Measurements from ENCODE around the gene GPAT2. TPM values are rescaled to one million over a fixed set of nuclear protein-coding genes. Genes with fewer than 3 reads are reported as not detected.

The GPAT2 gene
- total and polyA plus RNA-seq, 2 of the 13 experiments (the other 11 are each of a cell fraction or from before 2014, with no cell fraction given) = not detected

DNA sequence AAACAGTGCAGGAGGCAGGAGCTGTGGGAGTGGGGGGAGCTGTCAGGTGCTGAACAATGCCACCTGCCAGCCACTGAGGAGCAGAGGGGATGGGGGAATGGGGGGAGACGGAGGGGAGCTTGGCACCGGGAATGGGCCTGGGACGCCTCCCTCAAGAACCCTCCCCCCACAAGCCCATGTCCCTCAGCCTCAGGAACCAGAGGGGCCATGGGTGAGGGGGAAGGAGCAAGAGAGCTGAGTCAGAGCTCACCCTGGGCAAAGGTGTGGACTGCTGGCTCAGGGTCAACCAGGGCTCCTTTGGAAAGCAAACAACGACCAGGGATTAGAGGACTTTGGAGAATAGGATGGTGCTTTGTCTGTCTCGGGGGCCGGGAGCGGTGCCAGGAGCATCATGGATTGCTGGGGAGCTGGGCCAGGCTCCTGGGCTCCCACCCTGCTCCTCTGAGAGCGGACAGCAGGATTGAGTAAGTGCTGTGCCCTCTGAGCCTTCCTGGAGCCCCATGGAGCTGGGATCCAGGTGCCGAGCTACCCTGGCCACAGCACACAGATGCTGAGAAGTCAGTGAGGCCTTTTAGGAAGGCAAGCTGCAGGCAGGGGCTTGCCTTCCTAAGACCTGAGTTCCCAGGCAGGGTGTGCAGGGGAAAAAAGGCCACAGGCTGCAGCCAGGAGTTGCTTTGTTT, 33.3 kb upstream of the GPAT2 start (continued):
- peak; percentile 45; the same call in 1 of the 2 replicates for TF ChIP-seq ETV5 (CRISPR knock-in tag; IDR thresholded peaks at IDR 0.05; ENCODE audit: borderline replicate concordance)
- 0 out of 2 replicates have a peak, but pooled peaks have one; percentile 20 for TF ChIP-seq RAD21 (CRISPR knock-in tag; IDR thresholded peaks at IDR 0.05)
- TF ChIP-seq ZNF543 (CRISPR knock-in tag; IDR thresholded peaks at IDR 0.05) = 0 out of 2 replicates have a peak, but pooled peaks have one; percentile 38
- peak; percentile 72; the same call in 1 of the 2 replicates for TF ChIP-seq MIER3 (CRISPR knock-in tag; IDR thresholded peaks at IDR 0.05; ENCODE audit: borderline replicate concordance)
- peak; percentile 75; the same call in 1 of the 2 replicates for TF ChIP-seq ZNF205 (CRISPR knock-in tag; IDR thresholded peaks at IDR 0.05)
- TF ChIP-seq FOXA3 (CRISPR knock-in tag; IDR thresholded peaks at IDR 0.05) = peak; percentile 84
- TF ChIP-seq PRDM10 (CRISPR knock-in tag; IDR thresholded peaks at IDR 0.05; ENCODE audit: low read depth) = 0 out of 2 replicates have a peak, but pooled peaks have one; percentile 30
- peak; percentile 50; the same call in 1 of the 2 replicates for TF ChIP-seq ZBTB4 (CRISPR knock-in tag; IDR thresholded peaks at IDR 0.05; ENCODE audit: borderline replicate concordance)
- peak; percentile 50; the same call in 1 of the 2 replicates for TF ChIP-seq CCDC6 (CRISPR knock-in tag; IDR thresholded peaks at IDR 0.05)
- TF ChIP-seq NR2F1 (CRISPR knock-in tag; IDR thresholded peaks at IDR 0.05) = peak; percentile 73 to 75; a peak in 3 of 4 replicates
- peak; percentile 42; the same call in 1 of the 2 replicates for TF ChIP-seq SP5 (CRISPR knock-in tag; IDR thresholded peaks at IDR 0.05; ENCODE audit: borderline replicate concordance, low read depth)
- peak; percentile 86; the same call in 1 of the 2 replicates for TF ChIP-seq HMG20B (CRISPR knock-in tag; conservative IDR thresholded peaks at IDR 0.05)
- 0 out of 2 replicates have a peak, but pooled peaks have one; percentile 58 for TF ChIP-seq NFKBIZ (CRISPR knock-in tag; IDR thresholded peaks at IDR 0.05)
- TF ChIP-seq, protein P1, sequence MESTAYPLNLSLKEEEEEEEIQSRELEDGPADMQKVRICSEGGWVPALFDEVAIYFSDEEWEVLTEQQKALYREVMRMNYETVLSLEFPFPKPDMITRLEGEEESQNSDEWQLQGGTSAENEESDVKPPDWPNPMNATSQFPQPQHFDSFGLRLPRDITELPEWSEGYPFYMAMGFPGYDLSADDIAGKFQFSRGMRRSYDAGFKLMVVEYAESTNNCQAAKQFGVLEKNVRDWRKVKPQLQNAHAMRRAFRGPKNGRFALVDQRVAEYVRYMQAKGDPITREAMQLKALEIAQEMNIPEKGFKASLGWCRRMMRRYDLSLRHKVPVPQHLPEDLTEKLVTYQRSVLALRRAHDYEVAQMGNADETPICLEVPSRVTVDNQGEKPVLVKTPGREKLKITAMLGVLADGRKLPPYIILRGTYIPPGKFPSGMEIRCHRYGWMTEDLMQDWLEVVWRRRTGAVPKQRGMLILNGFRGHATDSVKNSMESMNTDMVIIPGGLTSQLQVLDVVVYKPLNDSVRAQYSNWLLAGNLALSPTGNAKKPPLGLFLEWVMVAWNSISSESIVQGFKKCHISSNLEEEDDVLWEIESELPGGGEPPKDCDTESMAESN (CRISPR knock-in tag; conservative IDR thresholded peaks at IDR 0.05) = peak; percentile 66; the same call in 1 of the 2 replicates
- TF ChIP-seq KLF16 (CRISPR knock-in tag; IDR thresholded peaks at IDR 0.05) = 0 out of 4 replicates have a peak, but pooled peaks of 1 of the 2 experiments have one; percentile 55
- TF ChIP-seq PCBP1 (IDR thresholded peaks at IDR 0.05; ENCODE audit: borderline replicate concordance, low read depth, low read length) = 0 out of 2 replicates have a peak, but pooled peaks have one; percentile 47
- peak; percentile 76; the same call in 1 of the 2 replicates for TF ChIP-seq ZNF331 (CRISPR knock-in tag; IDR thresholded peaks at IDR 0.05)
- TF ChIP-seq SALL2 (CRISPR knock-in tag; IDR thresholded peaks at IDR 0.05) = peak; percentile 69; the same call in 1 of the 2 replicates
- peak; percentile 38; the same call in 1 of the 2 replicates for TF ChIP-seq TARDBP (CRISPR knock-in tag; IDR thresholded peaks at IDR 0.05)
- 0 out of 2 replicates have a peak, but pooled peaks have one; percentile 62 for TF ChIP-seq YEATS2 (CRISPR knock-in tag; IDR thresholded peaks at IDR 0.05; ENCODE audit: borderline replicate concordance)

All from HepG2 (cell line).